ENCODE results near the gene ARSG. TPM values are rescaled to one million over a fixed set of nuclear protein-coding genes. Genes with fewer than 3 reads are reported as not detected.

The ARSG gene
- total and polyA plus RNA-seq, 9 of the 15 experiments (the other 6 are each of a cell fraction or from before 2014, with no cell fraction given), result 1.0 to 5.6 (median 1.8) TPM

GRCh38 chr17:68462381-68463210 is 171.3 kb downstream of the ARSG start (continued):
- TF ChIP-seq KLF13 (tag; IDR thresholded peaks at IDR 0.05; ENCODE audit: borderline replicate concordance, low read depth), result peak; percentile 30; the same call in 1 of the 2 replicates
- TF ChIP-seq PURB (CRISPR knock-in tag; IDR thresholded peaks at IDR 0.05; ENCODE audit: low read depth), result no peak
- TF ChIP-seq ILK (tag; IDR thresholded peaks at IDR 0.05; ENCODE audit: borderline replicate concordance, low read depth), result no peak
- TF ChIP-seq SIRT6 (IDR thresholded peaks at IDR 0.05; ENCODE audit: low read depth, low read length), result no peak
- TF ChIP-seq ZNF124 (CRISPR knock-in tag; IDR thresholded peaks at IDR 0.05), result no peak
- TF ChIP-seq YBX1 (IDR thresholded peaks at IDR 0.05), result no peak
- no peak; the same call in 1 of the 2 replicates for TF ChIP-seq ZNF24 (IDR thresholded peaks at IDR 0.05)
- TF ChIP-seq, protein P1, sequence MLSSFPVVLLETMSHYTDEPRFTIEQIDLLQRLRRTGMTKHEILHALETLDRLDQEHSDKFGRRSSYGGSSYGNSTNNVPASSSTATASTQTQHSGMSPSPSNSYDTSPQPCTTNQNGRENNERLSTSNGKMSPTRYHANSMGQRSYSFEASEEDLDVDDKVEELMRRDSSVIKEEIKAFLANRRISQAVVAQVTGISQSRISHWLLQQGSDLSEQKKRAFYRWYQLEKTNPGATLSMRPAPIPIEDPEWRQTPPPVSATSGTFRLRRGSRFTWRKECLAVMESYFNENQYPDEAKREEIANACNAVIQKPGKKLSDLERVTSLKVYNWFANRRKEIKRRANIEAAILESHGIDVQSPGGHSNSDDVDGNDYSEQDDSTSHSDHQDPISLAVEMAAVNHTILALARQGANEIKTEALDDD (IDR thresholded peaks at IDR 0.05), result peak; percentile 63; the same call in 1 of the 2 replicates
- no peak for TF ChIP-seq MAX (CRISPR knock-in tag; IDR thresholded peaks at IDR 0.05)
